Measurements from ENCODE around the gene ADAR. TPM values are rescaled to one million over a fixed set of nuclear protein-coding genes. Genes with fewer than 3 reads are reported as not detected.
A peak's percentile ranks its signal among the peaks of the same experiment; 100 is the strongest.

ADAR gene
- total RNA-seq, 2 experiments from 2014 or later, result 261 to 267 TPM

- H3K4me3 Mint-ChIP-seq, result peak overlapping the region; percentile 89
- intact Hi-C loops (cut with micrococcal nuclease), result no loop called here
- POLR2A ChIA-PET, result interaction anchor here (0.6 to 2.9 kb wide), 8 partner anchors 11 to 576 kb away, joined by 3 to 18 read pairs (median 4); partner anchors contain the start of gene PMVK
- TF ChIP-seq CTCF (IDR thresholded peaks at IDR 0.05), result no peak
- CTCF ChIA-PET, result interaction anchor here (0.7 to 1.3 kb wide), 3 partner anchors 14 to 47 kb away, joined by 3 to 7 read pairs (median 4); no protein-coding TSS in a partner anchor
- H3K27me3 Mint-ChIP-seq, result no peaks in the 10 kb centered on the region
- peak overlapping the region; percentile 98 for H3K27ac Mint-ChIP-seq
- DNase-seq (no peak), ATAC-seq (peak; percentile 3)
- H3K36me3 Mint-ChIP-seq (ENCODE audit: low read depth), result peaks cover 45% of the 10 kb centered on the region
- peaks cover 70% of the 10 kb centered on the region for H3K4me1 Mint-ChIP-seq (ENCODE audit: low read depth)
- H3K9me3 Mint-ChIP-seq, result no peaks in the 10 kb centered on the region
Observed at GRCh38 chr1:154607106-154607608, 829 bp downstream of the ADAR start.

GRCh38 chr1:154605534-154605933 lies 2.5 kb downstream of the ADAR start:
- CTCF ChIA-PET, result interaction anchor here (0.7 to 1.1 kb wide), 6 partner anchors 10 to 480 kb away, joined by 3 to 6 read pairs (median 4); partner anchors contain the start of gene FLAD1
- no peak for DNase-seq
- Mint-ChIP-seq H3K27me3 (no peaks in the 10 kb centered on the region), H3K9me3 (no peaks in the 10 kb centered on the region), H3K27ac (peak overlapping the region; percentile 98), H3K4me3 (peak overlapping the region; percentile 1), H3K4me1 (ENCODE audit: low read depth) (peaks cover 72% of the 10 kb centered on the region), H3K36me3 (ENCODE audit: low read depth) (peaks cover 57% of the 10 kb centered on the region)
- intact Hi-C loops (cut with micrococcal nuclease), result no loop called here
- TF ChIP-seq CTCF (IDR thresholded peaks at IDR 0.05), result no peak
- POLR2A ChIA-PET, result interaction anchor here (0.6 to 2.9 kb wide), 9 partner anchors 10 to 339 kb away, joined by 3 to 18 read pairs (median 5); no protein-coding TSS in a partner anchor
- no peak for ATAC-seq

GRCh38 chr1:154603317-154603716 lies 4.7 kb downstream of the ADAR start:
- ChIA-PET POLR2A (interaction anchor here (0.5 to 1.8 kb wide), 4 partner anchors 13 to 217 kb away, joined by 4 to 6 read pairs (median 4); no protein-coding TSS in a partner anchor), CTCF (interaction anchor here (1.2 to 1.4 kb wide), 4 partner anchors 9 to 44 kb away, joined by 3 to 5 read pairs (median 3); no protein-coding TSS in a partner anchor)
- Mint-ChIP-seq H3K4me1 (ENCODE audit: low read depth) (peaks cover 69% of the 10 kb centered on the region), H3K27ac (peak overlapping the region; percentile 63), H3K36me3 (ENCODE audit: low read depth) (peaks cover 62% of the 10 kb centered on the region), H3K27me3 (no peaks in the 10 kb centered on the region), H3K4me3 (no peak overlapping the region), H3K9me3 (no peaks in the 10 kb centered on the region)
- ATAC-seq (no peak), DNase-seq (no peak)
- intact Hi-C loops (cut with micrococcal nuclease), result no loop called here
- no peak for TF ChIP-seq CTCF (IDR thresholded peaks at IDR 0.05)

GRCh38 chr1:154599658-154600057 lies 8.3 kb downstream of the ADAR start:
- CTCF ChIA-PET, result interaction anchor here (1.5 to 2.6 kb wide), 3 partner anchors 40 to 120 kb away, joined by 4 to 12 read pairs (median 5); no protein-coding TSS in a partner anchor
- DNase-seq, result no peak
- POLR2A ChIA-PET, result interaction anchor here (1.3 to 1.7 kb wide), 4 partner anchors 9 to 25 kb away, joined by 3 to 6 read pairs (median 4); partner anchors contain the start of gene ADAR
- Mint-ChIP-seq H3K27me3 (no peaks in the 10 kb centered on the region), H3K27ac (peak overlapping the region; percentile 76), H3K4me3 (no peak overlapping the region), H3K36me3 (ENCODE audit: low read depth) (peaks cover 68% of the 10 kb centered on the region), H3K4me1 (ENCODE audit: low read depth) (peaks cover 52% of the 10 kb centered on the region), H3K9me3 (no peaks in the 10 kb centered on the region)
- intact Hi-C loops (cut with micrococcal nuclease), result no loop called here
- TF ChIP-seq CTCF (IDR thresholded peaks at IDR 0.05), result no peak
- peak; percentile 20 for ATAC-seq
